Vagina (tissue), 2 donors: ENCODE results near the gene VCAM1.

Experiments
- CTCF ChIP-seq, 3 experiments: fragments of 450-650 bp in 2 of 3; fragments of 200-600 bp in 1 of 3; sonication (generic) in 1 of 3; IDR thresholded peaks; one replicate each; pipeline ENCODE4 v1.5.1; 2017 to 2019; ENCODE audit warnings: antibody characterized with exemption in 3 of 3, mild to moderate bottlenecking in 2 of 3, moderate library complexity in 2 of 3
- POLR2A ChIP-seq, 2 donors: fragments of 450-650 bp; IDR thresholded peaks; one replicate each; pipeline ENCODE4 v1.6.1; 2017; ENCODE audit warnings: antibody characterized with exemption in 2 of 2, mild to moderate bottlenecking in 2 of 2, moderate library complexity in 2 of 2
- POLR2AphosphoS5 ChIP-seq, 2 donors: sonication (generic); formaldehyde crosslinking; IDR thresholded peaks; one replicate each; pipeline ENCODE4 v1.9.0; 2017; ENCODE audit warnings: antibody characterized with exemption in 2 of 2, mild to moderate bottlenecking in 2 of 2, low read depth in 1 of 2; ENCODE audit not compliant: insufficient read depth in 1 of 2

- TF ChIP-seq POLR2AphosphoS5 (IDR thresholded peaks at IDR 0.05; ENCODE audit: insufficient read depth in 1 of 2, low read depth in 1 of 2): no peak
- TF ChIP-seq POLR2A (IDR thresholded peaks at IDR 0.05): no peak
- no peak for TF ChIP-seq CTCF (IDR thresholded peaks at IDR 0.05)
These were observed 12.2 kb downstream of the VCAM1 start for GRCh38 chr1:100731758-100732157.
